IPS DF 6.9 (cell line): Measurements from ENCODE around the gene ETV3L.
A peak's percentile ranks its signal among the peaks of the same experiment; 100 is the strongest.
"Not testable (repeated sequence)": the region's sequence is repeated elsewhere in the genome, so short reads cannot be mapped to it uniquely, and the experiment has no call there.

Experiments
- DNase-seq: peaks from one replicate; pipeline ENCODE4 v3.0.0-alpha.2; 2013; ENCODE audit warnings: low read depth, low spot score
- H3K27ac ChIP-seq: one replicate; pipeline ENCODE4 v1.5.1; 2013; ENCODE audit warnings: low read length, control low read depth
- H3K27me3 ChIP-seq: 2 replicates; pipeline ENCODE4 v1.6.1; 2013; ENCODE audit warnings: mild to moderate bottlenecking, low read length; ENCODE audit not compliant: control insufficient read depth, insufficient read depth
- H3K36me3 ChIP-seq: 2 replicates; pipeline ENCODE4 v1.6.1; 2013; ENCODE audit warnings: low read length; ENCODE audit not compliant: control insufficient read depth, insufficient read depth
- H3K4me1 ChIP-seq: 2 replicates; pipeline ENCODE4 v1.6.1; 2013; ENCODE audit warnings: low read length; ENCODE audit not compliant: control insufficient read depth, insufficient read depth
- H3K4me3 ChIP-seq: 2 replicates; pipeline ENCODE4 v1.5.1; 2013; ENCODE audit warnings: mild to moderate bottlenecking, low read length
- H3K9me3 ChIP-seq: 2 replicates; pipeline ENCODE4 v1.6.1; 2013; ENCODE audit warnings: low read length, inconsistent platforms; ENCODE audit not compliant: control insufficient read depth, insufficient read depth
- WGBS: extraction: QIAGEN DNeasy Blood & Tissue Kit; methylation state at CpG from one replicate; pipeline ENCODE4 v1.1.7; 2013; ENCODE audit warnings: mixed read lengths, missing lambda C conversion rate; ENCODE audit not compliant: insufficient read length, insufficient coverage; 5-methylcytosine and 5-hydroxymethylcytosine counted together

The ETV3L gene

DNA sequence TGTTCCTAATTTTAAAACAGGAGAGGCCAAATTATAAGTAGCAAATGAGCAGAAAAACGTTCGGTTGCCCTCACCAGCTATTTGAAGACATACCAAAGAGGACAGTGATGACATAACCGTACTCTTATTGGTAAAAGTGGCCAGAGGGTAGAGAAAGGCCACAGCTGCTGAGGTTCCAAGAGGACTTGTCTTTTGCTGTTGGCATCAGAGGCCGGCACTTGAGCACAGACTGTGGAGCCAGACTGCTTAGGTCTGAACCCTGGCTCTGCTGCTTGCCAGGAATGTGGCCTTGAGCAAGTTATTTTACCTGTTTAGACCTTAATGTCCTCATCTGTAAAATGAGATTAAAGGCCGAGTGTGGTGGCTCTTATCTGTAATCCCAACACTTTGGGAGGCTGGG is 14.9 kb downstream of the ETV3L start:
- H3K4me3 ChIP-seq, result no peak overlapping the region
- no peaks in the 10 kb centered on the region for H3K27me3 ChIP-seq
- no peaks in the 10 kb centered on the region for H3K36me3 ChIP-seq
- no peak for DNase-seq
- H3K27ac ChIP-seq, result no peak overlapping the region
- no CpG with 5 or more reads among the region's 5 CpGs for WGBS
- H3K4me1 ChIP-seq, result no peaks in the 10 kb centered on the region
- no peaks in the 10 kb centered on the region for H3K9me3 ChIP-seq

DNA sequence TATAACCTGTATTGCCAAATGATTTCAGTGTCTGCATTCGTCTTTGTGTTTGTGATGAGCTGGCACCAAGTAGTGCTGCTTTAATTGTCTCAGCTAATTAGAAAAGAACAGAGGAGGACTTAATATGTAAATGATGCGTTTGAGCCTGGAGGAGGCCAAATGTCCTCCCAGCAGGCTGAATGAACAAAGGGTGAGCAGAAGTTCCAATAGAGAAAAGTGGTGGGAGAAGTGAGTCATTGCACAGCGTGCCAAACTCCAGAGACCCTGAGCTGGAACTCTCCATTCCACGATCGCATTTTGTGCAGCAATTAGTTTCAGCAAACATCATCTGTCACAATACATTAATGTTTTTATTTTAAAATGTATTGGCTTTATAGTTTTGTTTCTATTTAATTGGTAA is 17.9 kb downstream of the ETV3L start:
- H3K27ac ChIP-seq, result no peak overlapping the region
- DNase-seq, result no peak
- no CpG with 5 or more reads among the region's 5 CpGs for WGBS
- no peaks in the 10 kb centered on the region for H3K36me3 ChIP-seq
- H3K27me3 ChIP-seq, result no peaks in the 10 kb centered on the region
- no peaks in the 10 kb centered on the region for H3K4me1 ChIP-seq
- no peaks in the 10 kb centered on the region for H3K9me3 ChIP-seq
- no peak overlapping the region for H3K4me3 ChIP-seq

- WGBS, result no CpG with 5 or more reads among the region's 10 CpGs
- DNase-seq, result no peak
- Histone ChIP-seq H3K4me3 (no peak overlapping the region), H3K36me3 (no peaks in the 10 kb centered on the region), H3K27me3 (no peaks in the 10 kb centered on the region), H3K4me1 (no peaks in the 10 kb centered on the region), H3K9me3 (no peaks in the 10 kb centered on the region), H3K27ac (no peak overlapping the region)
Observed at GRCh38 chr1:157080714-157081113, 18.9 kb downstream of the ETV3L start.

GRCh38 chr1:157077394-157077793 is 22.2 kb downstream of the ETV3L start:
- Histone ChIP-seq H3K4me3 (no peak overlapping the region), H3K4me1 (no peaks in the 10 kb centered on the region), H3K27ac (no peak overlapping the region), H3K9me3 (no peaks in the 10 kb centered on the region), H3K36me3 (no peaks in the 10 kb centered on the region), H3K27me3 (no peaks in the 10 kb centered on the region)
- WGBS, result no CpG with 5 or more reads among the region's 1 CpG
- DNase-seq, result no peak

DNA sequence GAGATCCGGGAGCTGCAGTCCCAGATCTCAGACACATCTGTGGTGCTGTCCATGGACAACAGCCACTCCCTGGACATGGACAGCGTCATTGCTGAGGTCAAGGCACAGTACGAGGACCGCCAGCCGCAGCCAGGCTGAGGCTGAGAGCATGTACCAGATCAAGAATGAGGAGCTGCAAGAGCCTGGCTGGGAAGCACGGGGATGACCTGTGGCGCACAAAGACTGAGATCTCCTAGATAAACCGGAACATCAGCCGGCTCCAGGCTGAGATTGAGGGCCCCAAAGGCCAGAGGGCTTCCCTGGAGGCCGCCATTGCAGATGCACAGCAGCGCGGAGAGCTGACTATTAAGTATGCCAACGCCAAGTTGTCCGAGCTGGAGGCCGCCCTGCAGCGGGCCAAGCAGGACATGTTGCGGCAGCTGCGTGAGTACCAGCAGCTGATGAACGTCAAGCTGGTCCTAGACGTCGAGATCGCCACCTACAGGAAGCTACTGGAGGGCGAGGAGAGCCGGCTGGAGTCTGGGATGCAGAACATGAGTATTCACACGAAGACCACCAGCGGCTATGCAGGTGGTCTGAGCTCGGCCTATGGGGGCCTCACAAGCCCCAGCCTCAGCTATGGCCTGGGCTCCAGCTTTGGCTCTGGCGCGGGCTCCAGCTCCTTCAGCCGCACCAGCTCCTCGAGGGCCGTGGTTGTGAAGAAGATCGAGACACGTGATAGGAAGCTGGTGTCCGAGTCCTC is 25.5 kb downstream of the ETV3L start:
- whole genome bisulfite sequencing, result no CpG with 5 or more reads among the region's 35 CpGs
- Histone ChIP-seq H3K4me3 (no peak overlapping the region), H3K4me1 (no peaks in the 10 kb centered on the region), H3K27me3 (no peaks in the 10 kb centered on the region), H3K36me3 (no peaks in the 10 kb centered on the region), H3K27ac (no peak overlapping the region), H3K9me3 (no peaks in the 10 kb centered on the region)
- DNase-seq, result peak; percentile 52

GRCh38 chr1:157069601-157070000 is 30.0 kb downstream of the ETV3L start:
- Histone ChIP-seq H3K4me1 (no peaks in the 10 kb centered on the region), H3K27me3 (no peaks in the 10 kb centered on the region), H3K27ac (no peak overlapping the region), H3K4me3 (no peak overlapping the region), H3K9me3 (no peaks in the 10 kb centered on the region), H3K36me3 (no peaks in the 10 kb centered on the region)
- 100% methylated on average over 1 of the region's 2 CpGs for WGBS
- no peak for DNase-seq

- H3K27me3 ChIP-seq, DNase-seq, H3K4me3 ChIP-seq, H3K4me1 ChIP-seq, H3K27ac ChIP-seq, H3K36me3 ChIP-seq, H3K9me3 ChIP-seq: not testable (repeated sequence)
- no CpG with 5 or more reads among the region's 3 CpGs for whole genome bisulfite sequencing
Observed at GRCh38 chr1:157059241-157059640, 40.4 kb downstream of the ETV3L start.

DNA sequence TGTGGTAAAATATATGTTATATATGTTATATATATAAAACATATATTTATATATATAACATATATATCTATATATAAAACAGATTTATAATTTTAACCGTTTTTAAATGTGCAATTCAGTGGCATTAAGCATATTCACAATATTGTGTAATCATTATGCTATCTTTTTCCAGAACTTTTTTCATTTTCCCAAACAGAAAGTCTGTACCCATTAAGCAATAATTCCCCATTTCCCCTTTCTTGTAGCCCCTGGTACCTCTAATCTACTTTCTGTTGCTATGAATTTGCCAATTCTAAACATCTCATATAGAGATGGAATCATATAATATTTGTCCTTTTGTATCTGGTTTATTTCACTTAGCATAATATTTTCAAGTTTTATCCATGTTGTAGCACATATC is 43.3 kb downstream of the ETV3L start:
- Histone ChIP-seq H3K9me3 (no peaks in the 10 kb centered on the region), H3K27ac (no peak overlapping the region), H3K36me3 (no peaks in the 10 kb centered on the region), H3K4me3 (no peak overlapping the region), H3K27me3 (no peaks in the 10 kb centered on the region), H3K4me1 (no peaks in the 10 kb centered on the region)
- WGBS, result no CpG with 5 or more reads among the region's 1 CpG
- no peak for DNase-seq

- H3K36me3 ChIP-seq, H3K4me3 ChIP-seq, H3K9me3 ChIP-seq, H3K27me3 ChIP-seq, DNase-seq, H3K4me1 ChIP-seq, H3K27ac ChIP-seq: not testable (repeated sequence)
- no CpG with 5 or more reads among the region's 5 CpGs for WGBS
Observed at GRCh38 chr1:157055729-157056128, 43.9 kb downstream of the ETV3L start.

- Histone ChIP-seq H3K27me3 (no peaks in the 10 kb centered on the region), H3K9me3 (no peaks in the 10 kb centered on the region), H3K36me3 (no peaks in the 10 kb centered on the region), H3K27ac (no peak overlapping the region), H3K4me3 (no peak overlapping the region), H3K4me1 (peaks cover 2% of the 10 kb centered on the region; the same call in 1 of the 2 replicates)
- no peak for DNase-seq
- WGBS, result no CpG with 5 or more reads among the region's 2 CpGs
Observed at GRCh38 chr1:157050836-157051235, 48.8 kb downstream of the ETV3L start.

DNA sequence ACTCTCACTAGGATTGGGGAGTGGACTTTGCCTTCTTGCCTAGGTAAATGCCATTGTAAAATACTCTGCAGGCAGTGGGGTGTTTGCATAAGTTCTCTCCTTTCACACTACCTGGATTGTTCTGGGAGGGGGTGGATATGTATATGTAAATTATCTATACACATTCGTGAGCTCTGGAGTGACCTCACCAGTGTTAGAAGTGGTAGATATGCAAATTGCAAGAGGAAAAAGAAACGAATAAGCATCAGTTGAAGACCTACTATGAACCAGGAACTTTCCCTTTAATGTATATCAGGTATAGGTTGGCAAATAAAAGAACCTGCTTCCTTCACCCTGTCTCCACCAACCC is 52.6 kb downstream of the ETV3L start:
- no peaks in the 10 kb centered on the region for H3K36me3 ChIP-seq
- no CpG with 5 or more reads among the region's 2 CpGs for WGBS

More for the DNA sequence above, 52.6 kb downstream of the ETV3L start:
- no peaks in the 10 kb centered on the region for H3K27me3 ChIP-seq
- no peak for DNase-seq
- H3K4me1 ChIP-seq, result peaks cover 5% of the 10 kb centered on the region; the same call in 1 of the 2 replicates
- H3K9me3 ChIP-seq, result no peaks in the 10 kb centered on the region
- no peak overlapping the region for H3K27ac ChIP-seq
- no peak overlapping the region for H3K4me3 ChIP-seq
